Breast epithelium (tissue), 4 donors: ENCODE data around the gene ZSWIM6. TPM values are rescaled to one million over a fixed set of nuclear protein-coding genes. Genes with fewer than 3 reads are reported as not detected.

Experiments used
- DNase-seq, 2 donors: peaks; one replicate each; pipeline ENCODE4 v3.0.0-alpha.2; 2019; ENCODE audit warnings: low spot score in 2 of 2
- H3K27ac ChIP-seq, 2 donors: fragments of 200-600 bp; sonication (generic) in 1 of 2; one replicate each; pipeline ENCODE4 v1.5.1; 2016 to 2019; ENCODE audit warnings: mild to moderate bottlenecking in 1 of 2
- H3K27me3 ChIP-seq, 2 donors: fragments of 200-600 bp; sonication (generic) in 1 of 2; one replicate each; pipeline versions ENCODE4 v1.5.1 to v1.6.0; 2017 to 2019; ENCODE audit warnings: control low read depth in 1 of 2, mild to moderate bottlenecking in 1 of 2
- H3K36me3 ChIP-seq: fragments of 200-600 bp; one replicate; pipeline ENCODE4 v1.5.1; 2019
- H3K4me1 ChIP-seq, 2 donors: fragments of 200-600 bp; sonication (generic); one replicate each; pipeline ENCODE4 v1.5.1; 2016 to 2019; ENCODE audit warnings: control low read depth in 1 of 2
- H3K4me3 ChIP-seq, 3 donors: fragments of 200-600 bp; sonication (generic); 1 replicate in 2 of 3; 2 replicates in 1 of 3; pipeline ENCODE4 v1.5.1; 2016 to 2019; ENCODE audit warnings: mild to moderate bottlenecking in 3 of 3, moderate library complexity in 2 of 3
- H3K9me3 ChIP-seq, 2 donors: fragments of 200-600 bp; sonication (generic) in 1 of 2; one replicate each; pipeline ENCODE4 v1.5.1; 2016 to 2019; ENCODE audit warnings: control low read depth in 1 of 2
- CTCF ChIP-seq, 3 donors: fragments of 450-650 bp; IDR thresholded peaks; one replicate each; pipeline ENCODE4 v1.5.1; 2016 to 2017; ENCODE audit warnings: antibody characterized with exemption in 3 of 3, mild to moderate bottlenecking in 3 of 3, moderate library complexity in 3 of 3
- POLR2A ChIP-seq: fragments of 450-650 bp; IDR thresholded peaks from one replicate; pipeline ENCODE4 v1.6.1; 2016; ENCODE audit warnings: antibody characterized with exemption, mild to moderate bottlenecking, moderate library complexity
- POLR2AphosphoS5 ChIP-seq, 3 donors: sonication (generic); formaldehyde crosslinking; IDR thresholded peaks; one replicate each; pipeline ENCODE4 v1.6.1; 2017; ENCODE audit warnings: antibody characterized with exemption in 3 of 3
- intact Hi-C: fragments of 100-400 bp; cut with DNase I; formaldehyde crosslinking; loops from one replicate; pipeline ENCODE4 v1.15.1; 2023; ENCODE audit warnings: low total_unique reads
- total RNA-seq, 3 donors: library from RNA; depleted of rRNA; stranded (reverse); fragments of >200 nt; gene quantifications; one replicate each; pipeline ENCODE4 v1.1.0, GENCODE V29; 2016

ZSWIM6 gene
- total RNA-seq, 3 donors from 2014 or later, result 10.2 to 16.8 (median 11.2) TPM

GRCh38 chr5:61472172-61472958, 140.3 kb downstream of the ZSWIM6 start:
- TF ChIP-seq POLR2AphosphoS5 (IDR thresholded peaks at IDR 0.05) (no peak), CTCF (IDR thresholded peaks at IDR 0.05) (no peak), POLR2A (no peak)
- no peak overlapping the region for H3K4me3 ChIP-seq
- no peak overlapping the region for H3K27ac ChIP-seq
- H3K27me3 ChIP-seq, result no peaks in the 10 kb centered on the region
- intact Hi-C loops, result no loop called here
- no peaks in the 10 kb centered on the region for H3K4me1 ChIP-seq
- H3K36me3 ChIP-seq, result no peaks in the 10 kb centered on the region
- DNase-seq, result no peak
- H3K9me3 ChIP-seq, result no peaks in the 10 kb centered on the region

- intact Hi-C loops, result no loop called here
- H3K4me1 ChIP-seq, result no peaks in the 10 kb centered on the region
- no peak overlapping the region for H3K27ac ChIP-seq
- no peaks in the 10 kb centered on the region for H3K36me3 ChIP-seq
- DNase-seq, result no peak
- H3K4me3 ChIP-seq, result no peak overlapping the region
- no peaks in the 10 kb centered on the region for H3K27me3 ChIP-seq
- TF ChIP-seq POLR2AphosphoS5 (IDR thresholded peaks at IDR 0.05), result no peak
- H3K9me3 ChIP-seq, result no peaks in the 10 kb centered on the region
These were observed 142.7 kb downstream of the ZSWIM6 start for GRCh38 chr5:61474746-61475145.

GRCh38 chr5:61477788-61478187, 145.7 kb downstream of the ZSWIM6 start:
- no peaks in the 10 kb centered on the region for H3K36me3 ChIP-seq
- H3K4me3 ChIP-seq, result no peak overlapping the region
- TF ChIP-seq POLR2A, result no peak
- no peak for TF ChIP-seq CTCF (IDR thresholded peaks at IDR 0.05)
- TF ChIP-seq POLR2AphosphoS5 (IDR thresholded peaks at IDR 0.05), result no peak
- no peaks in the 10 kb centered on the region for H3K27me3 ChIP-seq
- intact Hi-C loops, result no loop called here
- H3K9me3 ChIP-seq, result no peaks in the 10 kb centered on the region
- H3K27ac ChIP-seq, result no peak overlapping the region
- no peaks in the 10 kb centered on the region for H3K4me1 ChIP-seq
- no peak for DNase-seq

- Histone ChIP-seq H3K36me3 (no peaks in the 10 kb centered on the region), H3K9me3 (no peaks in the 10 kb centered on the region), H3K27me3 (no peaks in the 10 kb centered on the region), H3K27ac (no peak overlapping the region), H3K4me1 (no peaks in the 10 kb centered on the region), H3K4me3 (no peak overlapping the region)
- TF ChIP-seq CTCF (IDR thresholded peaks at IDR 0.05) (no peak), POLR2AphosphoS5 (IDR thresholded peaks at IDR 0.05) (no peak), POLR2A (no peak)
- intact Hi-C loops, result no loop called here
- DNase-seq, result no peak
These were observed 148.0 kb downstream of the ZSWIM6 start for GRCh38 chr5:61479850-61480614.

- Histone ChIP-seq H3K27ac (no peak overlapping the region), H3K36me3 (no peaks in the 10 kb centered on the region), H3K27me3 (no peaks in the 10 kb centered on the region), H3K4me3 (no peak overlapping the region), H3K9me3 (no peaks in the 10 kb centered on the region), H3K4me1 (no peaks in the 10 kb centered on the region)
- DNase-seq, result no peak
- no peak for TF ChIP-seq POLR2A
- no peak for TF ChIP-seq CTCF (IDR thresholded peaks at IDR 0.05)
- no peak for TF ChIP-seq POLR2AphosphoS5 (IDR thresholded peaks at IDR 0.05)
- intact Hi-C loops, result no loop called here
These were observed 150.9 kb downstream of the ZSWIM6 start for GRCh38 chr5:61482980-61483379.
